Vagina (tissue), 2 donors: ENCODE data around the gene PYHIN1. TPM values are rescaled to one million over a fixed set of nuclear protein-coding genes. Genes with fewer than 3 reads are reported as not detected.

Experiments used
- DNase-seq, 2 donors: peaks; one replicate each; pipeline ENCODE4 v3.0.0-alpha.2; 2017; ENCODE audit errors: extremely low spot score in 2 of 2
- H3K27ac ChIP-seq: fragments of 200-600 bp; sonication (generic); one replicate; pipeline ENCODE4 v1.5.1; 2019
- H3K27me3 ChIP-seq: fragments of 200-600 bp; sonication (generic); one replicate; pipeline ENCODE4 v1.5.1; 2019
- H3K36me3 ChIP-seq, 2 donors: fragments of 200-600 bp; sonication (generic); one replicate each; pipeline ENCODE4 v1.5.1; 2017 to 2019
- H3K4me1 ChIP-seq: fragments of 200-600 bp; sonication (generic); one replicate; pipeline ENCODE4 v1.5.1; 2019
- H3K4me3 ChIP-seq, 2 donors: fragments of 200-600 bp; sonication (generic); 1 replicate in 1 of 2; 2 replicates in 1 of 2; pipeline ENCODE4 v1.5.1; 2016 to 2019
- H3K9me3 ChIP-seq: fragments of 200-600 bp; sonication (generic); one replicate; pipeline ENCODE4 v1.5.1; 2019
- CTCF ChIP-seq, 3 experiments: fragments of 450-650 bp in 2 of 3; fragments of 200-600 bp in 1 of 3; sonication (generic) in 1 of 3; IDR thresholded peaks; one replicate each; pipeline ENCODE4 v1.5.1; 2017 to 2019; ENCODE audit warnings: antibody characterized with exemption in 3 of 3, mild to moderate bottlenecking in 2 of 3, moderate library complexity in 2 of 3
- POLR2A ChIP-seq, 2 donors: fragments of 450-650 bp; IDR thresholded peaks; one replicate each; pipeline ENCODE4 v1.6.1; 2017; ENCODE audit warnings: antibody characterized with exemption in 2 of 2, mild to moderate bottlenecking in 2 of 2, moderate library complexity in 2 of 2
- POLR2AphosphoS5 ChIP-seq, 2 donors: sonication (generic); formaldehyde crosslinking; IDR thresholded peaks; one replicate each; pipeline ENCODE4 v1.9.0; 2017; ENCODE audit warnings: antibody characterized with exemption in 2 of 2, mild to moderate bottlenecking in 2 of 2, low read depth in 1 of 2; ENCODE audit not compliant: insufficient read depth in 1 of 2
- intact Hi-C: fragments of 100-400 bp; cut with DNase I; formaldehyde crosslinking; loops from one replicate; pipeline ENCODE4 v1.15.1; 2023
- total RNA-seq: library from RNA; depleted of rRNA; stranded (reverse); fragments of >200 nt; gene quantifications from one replicate; pipeline ENCODE4 v1.2.3, GENCODE V29; 2016

The PYHIN1 gene
- total RNA-seq, 1 donor from 2014 or later: 4.2 TPM

- TF ChIP-seq POLR2AphosphoS5 (IDR thresholded peaks at IDR 0.05; ENCODE audit: insufficient read depth in 1 of 2, low read depth in 1 of 2) (no peak), CTCF (IDR thresholded peaks at IDR 0.05) (no peak), POLR2A (IDR thresholded peaks at IDR 0.05) (no peak)
These were observed 47.9 kb downstream of the PYHIN1 start for GRCh38 chr1:158979229-158979628.

GRCh38 chr1:158983235-158983634 lies 51.9 kb downstream of the PYHIN1 start:
- no peak for TF ChIP-seq POLR2A (IDR thresholded peaks at IDR 0.05)
- TF ChIP-seq CTCF (IDR thresholded peaks at IDR 0.05): no peak
- TF ChIP-seq POLR2AphosphoS5 (IDR thresholded peaks at IDR 0.05; ENCODE audit: insufficient read depth in 1 of 2, low read depth in 1 of 2): no peak
- Histone ChIP-seq H3K36me3 (no peaks in the 10 kb centered on the region), H3K4me1 (no peaks in the 10 kb centered on the region), H3K27ac (no peak overlapping the region), H3K4me3 (no peak overlapping the region), H3K27me3 (no peaks in the 10 kb centered on the region), H3K9me3 (no peaks in the 10 kb centered on the region)
- no peak for DNase-seq
- intact Hi-C loops: no loop called here

More at GRCh38 chr1:158979229-158979628, 47.9 kb downstream of the PYHIN1 start:
- intact Hi-C loops: no loop called here
- H3K4me1 ChIP-seq: no peaks in the 10 kb centered on the region
- H3K27ac ChIP-seq: no peak overlapping the region
- H3K9me3 ChIP-seq: no peaks in the 10 kb centered on the region
- H3K4me3 ChIP-seq: no peak overlapping the region
- DNase-seq: no peak
- H3K36me3 ChIP-seq: no peaks in the 10 kb centered on the region
- no peaks in the 10 kb centered on the region for H3K27me3 ChIP-seq

GRCh38 chr1:158984386-158984785 lies 53.0 kb downstream of the PYHIN1 start:
- H3K4me3 ChIP-seq: no peak overlapping the region
- H3K9me3 ChIP-seq: no peaks in the 10 kb centered on the region
- no peaks in the 10 kb centered on the region for H3K36me3 ChIP-seq
- H3K4me1 ChIP-seq: no peaks in the 10 kb centered on the region
- intact Hi-C loops: no loop called here
- no peak overlapping the region for H3K27ac ChIP-seq
- H3K27me3 ChIP-seq: no peaks in the 10 kb centered on the region
- no peak for DNase-seq
- TF ChIP-seq POLR2AphosphoS5 (IDR thresholded peaks at IDR 0.05; ENCODE audit: insufficient read depth in 1 of 2, low read depth in 1 of 2) (no peak), CTCF (IDR thresholded peaks at IDR 0.05) (no peak), POLR2A (IDR thresholded peaks at IDR 0.05) (no peak)

DNA sequence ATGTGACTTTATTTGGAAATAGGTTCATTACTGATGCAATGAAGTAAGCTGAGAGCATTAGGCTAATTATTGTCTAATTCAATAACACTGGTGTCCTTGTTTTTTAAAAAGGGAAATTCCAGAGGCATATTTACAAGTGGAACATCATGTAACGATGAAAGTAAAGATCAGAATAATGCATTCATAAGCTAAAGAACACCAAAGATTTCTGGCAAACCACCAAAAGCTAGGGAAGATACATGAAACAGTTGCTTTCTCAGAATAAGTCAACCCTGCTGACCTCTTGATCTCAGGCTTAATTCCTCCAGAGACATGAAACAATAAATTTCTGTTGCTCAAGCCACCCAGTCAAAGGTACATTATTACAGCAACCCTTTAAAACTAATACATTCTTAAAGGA lies 58.1 kb downstream of the PYHIN1 start:
- Histone ChIP-seq H3K27me3 (no peaks in the 10 kb centered on the region), H3K4me1 (no peaks in the 10 kb centered on the region), H3K4me3 (no peak overlapping the region), H3K9me3 (no peaks in the 10 kb centered on the region), H3K36me3 (no peaks in the 10 kb centered on the region), H3K27ac (no peak overlapping the region)
- intact Hi-C loops: no loop called here
- DNase-seq: no peak
- TF ChIP-seq POLR2A (IDR thresholded peaks at IDR 0.05) (no peak), POLR2AphosphoS5 (IDR thresholded peaks at IDR 0.05; ENCODE audit: insufficient read depth in 1 of 2, low read depth in 1 of 2) (no peak), CTCF (IDR thresholded peaks at IDR 0.05) (no peak)

- TF ChIP-seq POLR2A (IDR thresholded peaks at IDR 0.05) (no peak), CTCF (IDR thresholded peaks at IDR 0.05) (no peak), POLR2AphosphoS5 (IDR thresholded peaks at IDR 0.05; ENCODE audit: insufficient read depth in 1 of 2, low read depth in 1 of 2) (no peak)
- Histone ChIP-seq H3K36me3 (no peaks in the 10 kb centered on the region), H3K27me3 (no peaks in the 10 kb centered on the region), H3K27ac (no peak overlapping the region), H3K9me3 (no peaks in the 10 kb centered on the region), H3K4me3 (no peak overlapping the region), H3K4me1 (no peaks in the 10 kb centered on the region)
- intact Hi-C loops: no loop called here
- DNase-seq: no peak
These were observed 61.5 kb downstream of the PYHIN1 start for GRCh38 chr1:158992787-158993312.
